ENCODE measurements around the gene PIEZO2.
"Not testable (repeated sequence)": the region's sequence is repeated elsewhere in the genome, so short reads cannot be mapped to it uniquely, and the experiment has no call there.

PIEZO2 gene

GRCh38 chr18:11134940-11135339, 14.4 kb downstream of the PIEZO2 start:
- no peak overlapping the region for H3K4me3 ChIP-seq (ENCODE audit: insufficient read depth, low read length, poor library complexity, severe bottlenecking)
- no peaks in the 10 kb centered on the region for H3K79me2 ChIP-seq (ENCODE audit: insufficient read depth, low read length)
- no peak overlapping the region for H3K4me2 ChIP-seq (ENCODE audit: low read depth, low read length, poor library complexity, severe bottlenecking)
- H2AFZ ChIP-seq (ENCODE audit: low read depth, low read length, severe bottlenecking), result no peak overlapping the region
- no peaks in the 10 kb centered on the region for H4K20me1 ChIP-seq (ENCODE audit: low read depth, low read length)
- H3K9me2 ChIP-seq (replicated peaks; ENCODE audit: insufficient read depth, low read length), result no peaks in the 10 kb centered on the region
- H3K27me3 ChIP-seq (ENCODE audit: low read length), result no peaks in the 10 kb centered on the region
- no peaks in the 10 kb centered on the region for H3K36me3 ChIP-seq (ENCODE audit: low read length)
- no peak overlapping the region for H3K27ac ChIP-seq (ENCODE audit: low read depth, low read length)
- H3F3A ChIP-seq (ENCODE audit: insufficient read depth), result no peaks in the 10 kb centered on the region
- H3K9me3 ChIP-seq (ENCODE audit: insufficient read depth, low read length), result no peaks in the 10 kb centered on the region
- TF ChIP-seq CTCF (IDR thresholded peaks at IDR 0.05; ENCODE audit: insufficient read depth, low read length, poor library complexity, severe bottlenecking) (no peak), EZH2phosphoT487 (conservative IDR thresholded peaks at IDR 0.05; ENCODE audit: low read length) (no peak)
- H3K9ac ChIP-seq (ENCODE audit: low read length), result no peak overlapping the region

- not testable (repeated sequence) for H2AFZ ChIP-seq (ENCODE audit: low read depth, low read length, severe bottlenecking); H3K4me3 ChIP-seq (ENCODE audit: insufficient read depth, low read length, poor library complexity, severe bottlenecking)
These were observed 20.3 kb downstream of the PIEZO2 start for GRCh38 chr18:11129059-11129458.

GRCh38 chr18:11125492-11126315, 23.7 kb downstream of the PIEZO2 start:
- H3K9me3 ChIP-seq (ENCODE audit: insufficient read depth, low read length), result no peaks in the 10 kb centered on the region
- no peaks in the 10 kb centered on the region for H3K79me2 ChIP-seq (ENCODE audit: insufficient read depth, low read length)
- no peak for TF ChIP-seq CTCF (IDR thresholded peaks at IDR 0.05; ENCODE audit: insufficient read depth, low read length, poor library complexity, severe bottlenecking)
- TF ChIP-seq EZH2phosphoT487 (conservative IDR thresholded peaks at IDR 0.05; ENCODE audit: low read length), result no peak
- no peaks in the 10 kb centered on the region for H3K36me3 ChIP-seq (ENCODE audit: low read length)
- no peak overlapping the region for H3K27ac ChIP-seq (ENCODE audit: low read depth, low read length)
- no peak overlapping the region for H3K4me3 ChIP-seq (ENCODE audit: insufficient read depth, low read length, poor library complexity, severe bottlenecking)
- H2AFZ ChIP-seq (ENCODE audit: low read depth, low read length, severe bottlenecking), result no peak overlapping the region
- no peaks in the 10 kb centered on the region for H3K27me3 ChIP-seq (ENCODE audit: low read length)
- no peaks in the 10 kb centered on the region for H3K9me2 ChIP-seq (replicated peaks; ENCODE audit: insufficient read depth, low read length)
- H4K20me1 ChIP-seq (ENCODE audit: low read depth, low read length), result no peaks in the 10 kb centered on the region
- no peak overlapping the region for H3K9ac ChIP-seq (ENCODE audit: low read length)
- no peak overlapping the region for H3K4me2 ChIP-seq (ENCODE audit: low read depth, low read length, poor library complexity, severe bottlenecking)
- H3F3A ChIP-seq (ENCODE audit: insufficient read depth), result no peaks in the 10 kb centered on the region

More at GRCh38 chr18:11129059-11129458, 20.3 kb downstream of the PIEZO2 start:
- not testable (repeated sequence) for H3K9me3 ChIP-seq (ENCODE audit: insufficient read depth, low read length); H3K9ac ChIP-seq (ENCODE audit: low read length); H3K36me3 ChIP-seq (ENCODE audit: low read length); H3K79me2 ChIP-seq (ENCODE audit: insufficient read depth, low read length); H3K4me2 ChIP-seq (ENCODE audit: low read depth, low read length, poor library complexity, severe bottlenecking); H4K20me1 ChIP-seq (ENCODE audit: low read depth, low read length); H3K27me3 ChIP-seq (ENCODE audit: low read length); H3K9me2 ChIP-seq (replicated peaks; ENCODE audit: insufficient read depth, low read length); H3K27ac ChIP-seq (ENCODE audit: low read depth, low read length); H3F3A ChIP-seq (ENCODE audit: insufficient read depth)

GRCh38 chr18:11124054-11124453, 25.3 kb downstream of the PIEZO2 start:
- no peak overlapping the region for H3K27ac ChIP-seq (ENCODE audit: low read depth, low read length)
- H2AFZ ChIP-seq (ENCODE audit: low read depth, low read length, severe bottlenecking), result no peak overlapping the region
- no peak for TF ChIP-seq CTCF (IDR thresholded peaks at IDR 0.05; ENCODE audit: insufficient read depth, low read length, poor library complexity, severe bottlenecking)
- TF ChIP-seq EZH2phosphoT487 (conservative IDR thresholded peaks at IDR 0.05; ENCODE audit: low read length), result no peak
- no peaks in the 10 kb centered on the region for H3K27me3 ChIP-seq (ENCODE audit: low read length)
- H3K4me2 ChIP-seq (ENCODE audit: low read depth, low read length, poor library complexity, severe bottlenecking), result no peak overlapping the region
- H3F3A ChIP-seq (ENCODE audit: insufficient read depth), result no peaks in the 10 kb centered on the region
- no peaks in the 10 kb centered on the region for H3K36me3 ChIP-seq (ENCODE audit: low read length)
- no peaks in the 10 kb centered on the region for H4K20me1 ChIP-seq (ENCODE audit: low read depth, low read length)
- no peaks in the 10 kb centered on the region for H3K9me2 ChIP-seq (replicated peaks; ENCODE audit: insufficient read depth, low read length)
- no peaks in the 10 kb centered on the region for H3K79me2 ChIP-seq (ENCODE audit: insufficient read depth, low read length)
- H3K9me3 ChIP-seq (ENCODE audit: insufficient read depth, low read length), result no peaks in the 10 kb centered on the region
- no peak overlapping the region for H3K9ac ChIP-seq (ENCODE audit: low read length)
- H3K4me3 ChIP-seq (ENCODE audit: insufficient read depth, low read length, poor library complexity, severe bottlenecking), result no peak overlapping the region

All from SU-DHL-6 (cell line).